Kidney tubule cell (primary cell): ENCODE results near the gene EFCAB11.
A peak's percentile ranks its signal among the peaks of the same experiment; 100 is the strongest.

ENCODE experiments used
- DNase-seq: peaks from one replicate; pipeline ENCODE4 v3.0.0-alpha.2; 2018; ENCODE audit warnings: low spot score

Gene EFCAB11

GRCh38 chr14:89956661-89957009 lies 2.1 kb upstream of the EFCAB11 start:
- DNase-seq, result no peak

GRCh38 chr14:89955745-89956660 lies 1.5 kb upstream of the EFCAB11 start, which contains the start of gene TDP1:
Gene TDP1 (plus strand): TSS chr14:89955927. CDS start chr14:89963115, 7,188 bp downstream.
- peak; percentile 98 for DNase-seq

GRCh38 chr14:89955022-89955744 lies 653 bp upstream of the EFCAB11 start:
- no peak for DNase-seq

- no peak for DNase-seq
Measured at GRCh38 chr14:89953602-89954001, 928 bp downstream of the EFCAB11 start.

GRCh38 chr14:89952576-89952975 lies 2.0 kb downstream of the EFCAB11 start:
- DNase-seq, result no peak

GRCh38 chr14:89947344-89947743 lies 7.2 kb downstream of the EFCAB11 start:
- DNase-seq, result peak; percentile 27

GRCh38 chr14:89941830-89942377 lies 12.6 kb downstream of the EFCAB11 start:
- no peak for DNase-seq

GRCh38 chr14:89936654-89937185 lies 17.8 kb downstream of the EFCAB11 start:
- no peak for DNase-seq

GRCh38 chr14:89933002-89933401 lies 21.5 kb downstream of the EFCAB11 start:
- no peak for DNase-seq

GRCh38 chr14:89927186-89927865 lies 27.2 kb downstream of the EFCAB11 start:
- no peak for DNase-seq

- peak; percentile 50 for DNase-seq
Measured at GRCh38 chr14:89926694-89927093, 27.8 kb downstream of the EFCAB11 start.

GRCh38 chr14:89924268-89924667 lies 30.3 kb downstream of the EFCAB11 start:
- DNase-seq, result no peak

GRCh38 chr14:89922031-89922907 lies 32.3 kb downstream of the EFCAB11 start:
- peak; percentile 78 for DNase-seq

- DNase-seq, result no peak
Measured at GRCh38 chr14:89921346-89921745, 33.2 kb downstream of the EFCAB11 start.

- DNase-seq, result no peak
Measured at GRCh38 chr14:89920056-89920455, 34.5 kb downstream of the EFCAB11 start.

GRCh38 chr14:89918721-89919120 lies 35.8 kb downstream of the EFCAB11 start:
- no peak for DNase-seq

GRCh38 chr14:89915114-89915878 lies 39.2 kb downstream of the EFCAB11 start:
- DNase-seq, result peak; percentile 63

- peak; percentile 93 for DNase-seq
Measured at GRCh38 chr14:89912667-89913211, 41.8 kb downstream of the EFCAB11 start.

- DNase-seq, result no peak
Measured at GRCh38 chr14:89912221-89912620, 42.3 kb downstream of the EFCAB11 start.
